EL (cell line): ENCODE measurements around the gene TMEM45B.
A peak's percentile ranks its signal among the peaks of the same experiment; 100 is the strongest.
"Not testable (repeated sequence)": the region's sequence is repeated elsewhere in the genome, so short reads cannot be mapped to it uniquely, and the experiment has no call there.

Source experiments
- DNase-seq: peaks from one replicate; pipeline ENCODE4 v3.0.0-alpha.2; 2016

Gene TMEM45B

GRCh38 chr11:129815596-129816461 is at the start of gene TMEM45B:
Gene TMEM45B, plus strand, starts transcription at chr11:129815848. Its CDS starts 36,635 bp downstream, at chr11:129852483.
- DNase-seq, result no peak

DNA sequence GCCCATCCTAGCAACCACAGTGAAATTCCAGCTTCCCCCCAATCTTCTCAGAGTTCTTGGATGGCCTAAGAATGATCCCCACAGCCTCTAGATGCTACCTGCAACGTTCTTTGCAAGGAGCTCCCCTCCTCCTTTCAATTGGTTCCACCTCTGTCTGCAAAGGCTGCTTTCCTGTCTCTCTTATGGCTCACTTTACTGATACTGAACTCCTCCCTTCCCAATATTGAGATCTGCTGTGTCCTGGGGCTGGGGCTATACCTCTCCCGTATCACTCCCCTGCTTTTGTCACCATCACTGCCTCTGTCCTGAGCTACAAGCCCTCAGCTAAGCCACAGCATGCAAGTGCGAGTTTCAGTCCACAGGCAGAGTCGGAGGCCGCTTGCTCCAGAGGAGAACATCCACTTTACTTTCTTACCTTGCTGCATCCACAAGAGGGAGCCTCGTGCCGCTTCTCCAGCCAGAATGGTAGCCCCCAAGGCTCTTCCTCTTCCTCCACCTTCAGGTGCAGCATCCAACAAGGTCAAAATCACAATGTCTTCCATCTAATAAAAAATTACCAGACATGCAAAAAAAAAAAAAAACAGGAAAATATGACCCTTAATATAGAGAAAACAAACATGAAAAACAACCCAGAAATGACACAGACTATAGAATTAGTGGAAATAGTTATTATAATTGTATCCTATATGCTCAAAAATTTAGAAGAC is 48.6 kb upstream of the TMEM45B start:
- DNase-seq, result peak; percentile 18

GRCh38 chr11:129767827-129768226 is 47.8 kb upstream of the TMEM45B start:
- DNase-seq, result no peak

DNA sequence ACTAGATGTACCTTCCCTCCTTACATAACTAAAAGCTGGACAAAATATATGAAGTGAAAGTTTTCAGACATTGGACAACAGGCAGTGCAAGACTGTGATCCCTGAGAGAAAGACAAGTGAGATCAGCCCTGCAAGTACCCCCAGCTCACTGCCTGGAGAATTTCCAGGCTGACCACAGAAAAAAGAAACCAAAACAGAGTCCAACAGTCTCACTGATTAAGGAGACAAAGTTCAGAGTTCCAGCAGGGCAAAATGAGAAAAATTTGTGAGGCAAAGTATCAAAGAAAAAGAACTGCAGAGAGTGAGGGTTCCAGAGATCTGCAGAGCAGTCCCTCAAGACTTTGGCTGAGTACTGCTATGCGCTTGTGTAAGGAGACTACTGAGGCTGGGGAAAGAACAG is 47.3 kb upstream of the TMEM45B start:
- DNase-seq, result no peak

DNA sequence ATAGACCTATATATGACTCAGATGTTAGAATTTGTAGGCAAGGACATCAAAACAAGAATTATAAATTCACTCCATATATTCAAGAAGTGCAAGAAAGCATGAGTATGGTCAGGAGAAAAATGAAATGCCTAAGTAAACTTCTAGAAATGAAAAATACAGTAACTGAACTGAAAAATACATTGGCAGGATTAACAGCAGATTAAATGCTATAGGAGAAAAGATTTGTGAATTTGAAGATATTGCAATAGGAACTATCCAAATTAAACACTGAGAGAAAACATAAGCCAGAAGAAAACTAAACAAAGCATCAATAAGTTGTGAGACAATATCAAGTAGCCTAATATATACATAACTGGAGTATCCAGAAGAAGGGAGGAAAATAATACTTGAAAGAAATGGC is 46.6 kb upstream of the TMEM45B start:
- no peak for DNase-seq

DNA sequence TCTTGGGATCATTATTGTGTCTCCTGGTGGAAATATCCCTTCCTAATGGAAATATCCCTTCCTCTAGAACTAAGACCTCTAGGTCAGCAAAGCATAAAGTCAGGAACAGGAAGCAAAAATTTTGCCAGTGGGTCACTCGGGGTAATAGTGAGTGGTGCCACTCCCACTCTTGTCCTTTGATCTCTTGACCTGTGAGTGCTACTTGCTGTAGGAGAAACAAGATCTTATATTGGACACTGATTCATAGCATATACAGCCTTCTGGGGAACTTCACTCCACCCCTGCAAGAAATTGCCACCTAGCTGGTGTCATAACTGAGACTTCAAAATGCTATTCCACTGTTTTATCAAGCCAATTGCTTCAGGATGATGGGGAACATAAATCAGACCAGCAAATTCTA is 44.7 kb upstream of the TMEM45B start:
- DNase-seq, result no peak

DNA sequence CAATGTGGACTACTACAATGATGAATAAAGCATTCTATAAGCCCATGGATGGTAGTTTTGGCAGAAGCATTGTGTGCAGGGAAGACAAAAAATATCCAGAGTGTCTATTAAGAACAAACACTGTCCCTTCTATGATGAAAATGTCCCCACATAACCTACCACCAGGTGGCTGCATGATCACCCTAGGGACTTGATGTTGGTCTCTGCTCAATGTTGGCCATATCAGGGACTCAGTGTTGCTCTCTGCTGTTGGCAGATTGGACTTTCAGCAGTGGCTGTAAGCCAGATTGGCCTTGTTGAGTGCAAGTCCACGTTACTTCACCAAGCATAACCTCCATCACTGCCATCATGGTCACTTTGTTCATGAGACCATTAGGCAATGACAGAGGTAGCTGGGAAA is 44.2 kb upstream of the TMEM45B start:
- DNase-seq, result not testable (repeated sequence)

- DNase-seq, result no peak
These were observed 36.8 kb upstream of the TMEM45B start for GRCh38 chr11:129778877-129779276.

DNA sequence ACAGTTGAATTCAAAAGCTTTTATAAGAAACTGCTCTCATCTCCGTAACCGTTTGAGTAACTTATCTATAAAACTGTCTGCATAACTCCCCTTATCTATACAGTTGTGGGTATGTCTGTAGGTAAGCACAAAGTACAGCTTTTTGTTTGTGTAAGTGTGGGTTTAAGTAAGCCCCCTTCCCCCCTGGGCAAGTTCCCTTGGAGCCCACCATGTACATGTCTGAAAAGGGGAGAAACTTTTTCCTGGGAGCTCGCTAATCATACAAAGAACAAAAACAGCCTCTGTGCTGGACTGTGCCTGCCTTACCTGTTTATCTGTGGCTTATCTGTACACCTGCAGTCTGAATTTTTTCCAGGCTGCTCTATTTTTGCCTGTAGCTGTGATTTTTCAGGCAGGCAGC is 36.3 kb upstream of the TMEM45B start:
- DNase-seq, result no peak

DNA sequence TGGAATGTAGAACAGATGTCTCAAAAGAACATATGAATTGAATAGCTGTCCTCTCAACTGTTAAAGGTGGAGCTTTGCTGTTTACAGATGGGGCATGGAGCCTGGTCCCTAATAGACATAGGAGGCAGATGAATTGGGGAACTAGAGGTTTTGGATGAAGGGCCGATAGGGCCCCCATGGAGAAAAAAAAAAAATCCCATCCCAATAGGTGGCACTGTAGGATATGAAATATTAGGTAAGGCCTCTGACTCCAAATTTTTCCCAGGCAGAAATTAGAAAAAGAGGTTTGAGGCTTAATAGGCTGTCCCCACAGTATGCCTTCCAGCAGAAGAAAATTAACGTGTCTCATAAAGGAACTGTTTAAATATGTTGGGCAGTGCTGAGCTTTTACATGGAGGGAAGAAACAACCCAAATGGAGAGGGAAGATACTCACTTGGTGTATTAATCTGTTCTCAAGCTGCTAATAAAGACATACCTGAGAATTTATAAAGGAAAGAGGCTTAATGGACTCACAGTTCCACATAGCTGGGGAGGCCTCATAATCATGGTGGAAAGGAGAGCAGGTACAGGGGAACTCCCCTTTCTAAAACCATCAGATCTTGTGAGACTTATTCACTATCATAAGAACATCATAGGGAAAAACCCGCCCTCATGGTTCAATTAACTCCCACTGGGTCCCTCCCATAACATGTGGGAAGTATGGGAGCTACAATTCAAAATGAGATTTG is 30.1 kb upstream of the TMEM45B start:
- peak; percentile 22 for DNase-seq

DNA sequence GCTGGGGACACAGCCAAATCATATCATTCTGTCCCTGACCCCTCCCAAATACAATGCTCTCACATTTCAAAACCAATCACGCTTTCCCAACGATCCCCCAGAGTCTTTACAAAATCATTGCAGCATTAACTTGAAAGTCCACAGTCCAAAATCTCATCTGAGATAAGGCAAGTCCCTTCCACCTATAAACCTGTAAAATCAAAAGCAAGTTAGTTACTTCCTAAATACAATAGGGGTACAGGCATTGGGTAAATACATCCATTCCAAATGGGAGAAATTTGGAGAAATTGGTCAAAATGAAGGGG is 29.6 kb upstream of the TMEM45B start:
- not testable (repeated sequence) for DNase-seq

DNA sequence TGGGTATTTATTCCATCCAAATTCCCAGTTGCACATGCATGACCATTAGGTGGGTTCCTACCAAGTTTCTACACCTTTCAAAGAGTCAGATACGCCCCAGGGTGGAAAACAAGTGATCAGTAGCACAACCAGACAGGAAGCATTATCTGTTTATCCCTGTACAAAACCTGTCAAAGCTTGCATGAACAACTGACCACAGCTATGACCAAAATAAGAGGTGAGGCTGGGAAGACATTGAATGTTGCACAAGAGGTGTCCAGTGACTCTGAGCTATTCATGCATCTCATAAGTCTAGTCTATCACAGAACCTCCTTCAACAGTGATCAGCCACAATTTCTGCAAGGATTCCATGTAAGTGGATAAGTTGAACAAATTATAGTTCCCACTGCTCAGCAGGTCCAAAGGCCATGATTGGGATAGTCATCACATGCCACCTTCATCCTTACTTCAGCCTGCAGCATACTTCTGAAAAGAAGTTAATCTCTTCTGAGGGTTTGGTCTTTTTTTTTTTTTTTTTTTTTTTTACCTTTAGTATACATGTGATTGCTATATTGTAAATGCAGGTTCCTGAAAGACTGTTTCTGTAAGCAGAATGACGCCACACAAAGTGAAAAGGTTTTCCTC is 28.0 kb upstream of the TMEM45B start:
- DNase-seq, result no peak

DNA sequence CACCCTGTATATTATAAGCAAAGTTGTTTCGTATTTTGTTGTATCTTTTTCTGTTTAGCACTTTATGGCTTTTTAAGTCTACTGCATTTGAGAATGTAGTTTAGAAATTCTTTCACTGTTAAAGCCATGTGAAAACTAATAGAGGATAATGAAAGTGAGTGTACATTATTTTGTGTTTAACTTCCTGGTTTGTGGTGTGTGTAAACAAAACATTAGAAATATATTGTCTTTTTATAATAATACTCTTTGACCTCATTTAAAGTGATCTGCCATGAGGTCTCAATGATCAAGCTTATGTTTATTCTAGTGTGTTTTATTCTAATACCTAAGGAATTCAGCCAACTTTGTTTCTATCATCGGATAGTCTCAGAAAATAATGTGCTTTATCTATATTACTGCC is 27.4 kb upstream of the TMEM45B start:
- no peak for DNase-seq

- DNase-seq, result no peak
These were observed 25.5 kb upstream of the TMEM45B start for GRCh38 chr11:129790106-129790505.

DNA sequence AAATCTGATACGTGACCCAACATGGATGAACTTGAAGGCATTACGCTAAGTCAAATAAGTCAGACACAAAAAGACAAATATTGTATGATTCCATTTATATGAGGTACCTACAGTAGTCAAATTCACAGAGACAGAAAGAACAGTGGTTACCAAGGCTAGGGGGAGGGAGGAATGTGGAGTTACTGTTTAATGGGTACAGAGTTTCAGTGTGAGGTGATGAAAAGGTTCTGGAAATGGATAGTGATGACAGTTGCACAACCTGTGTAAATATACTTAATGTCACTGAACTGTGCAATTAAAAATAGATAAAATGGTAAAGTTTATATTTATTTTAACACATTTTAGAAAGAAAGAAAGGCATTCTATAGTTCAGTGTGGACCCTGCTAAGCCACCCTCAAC is 24.1 kb upstream of the TMEM45B start:
- DNase-seq, result no peak

DNA sequence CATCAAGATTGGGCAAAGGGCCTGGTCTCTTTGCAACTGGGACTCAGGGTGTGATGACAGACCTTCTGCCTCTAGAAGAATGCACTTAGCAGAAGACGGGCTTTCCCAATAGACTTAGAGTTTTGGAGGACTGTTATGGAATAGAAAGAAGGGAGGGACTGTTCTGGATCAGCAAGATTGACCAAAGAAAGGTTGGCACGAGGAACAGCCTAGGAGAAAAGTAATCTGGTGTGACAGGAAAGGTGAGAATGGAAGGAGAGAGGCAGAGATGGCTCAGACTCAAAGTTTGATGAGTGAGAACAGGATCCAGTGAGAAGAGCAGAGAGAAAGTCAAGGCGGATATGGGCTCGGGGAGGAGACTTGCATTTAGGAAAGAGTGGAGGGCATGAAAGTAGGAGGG is 23.0 kb upstream of the TMEM45B start:
- no peak for DNase-seq

- no peak for DNase-seq
These were observed 20.6 kb upstream of the TMEM45B start for GRCh38 chr11:129795089-129795488.

DNA sequence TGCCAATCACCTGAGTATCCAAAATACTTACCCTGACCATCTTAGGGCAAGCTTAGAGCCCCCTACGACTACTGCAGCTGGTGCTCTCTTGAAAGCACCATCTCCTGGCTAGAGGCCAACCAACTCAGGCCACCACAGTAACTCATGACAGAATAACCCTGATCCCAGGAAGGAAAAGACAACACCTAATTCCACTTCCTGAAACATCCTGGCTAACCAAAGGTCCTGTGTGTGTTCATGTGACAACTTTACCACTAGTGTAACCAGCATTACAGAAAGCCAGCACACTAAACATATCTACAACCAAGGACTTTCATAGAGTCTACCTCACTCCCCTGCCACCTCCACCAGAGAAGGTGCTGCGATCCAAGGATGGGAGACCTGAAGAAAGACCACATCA is 17.4 kb upstream of the TMEM45B start:
- no peak for DNase-seq

DNA sequence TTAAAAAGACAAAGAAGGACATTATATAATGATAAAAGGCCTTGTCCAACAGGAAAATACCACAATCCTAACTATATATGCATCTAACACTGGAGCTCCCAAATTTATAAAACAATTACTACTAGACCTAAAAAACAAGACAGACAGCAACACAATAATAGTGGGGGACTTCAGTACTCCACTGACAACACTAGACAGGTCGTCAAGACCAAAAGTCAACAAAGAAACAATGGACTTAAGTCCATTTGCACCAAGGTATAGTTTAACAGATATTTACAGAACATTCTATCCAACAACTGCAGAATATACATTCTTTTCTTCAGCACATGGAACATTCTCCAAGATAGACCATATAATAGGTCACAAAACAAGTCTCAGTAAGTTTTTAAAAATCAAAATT is 15.5 kb upstream of the TMEM45B start:
- DNase-seq, result not testable (repeated sequence)

DNA sequence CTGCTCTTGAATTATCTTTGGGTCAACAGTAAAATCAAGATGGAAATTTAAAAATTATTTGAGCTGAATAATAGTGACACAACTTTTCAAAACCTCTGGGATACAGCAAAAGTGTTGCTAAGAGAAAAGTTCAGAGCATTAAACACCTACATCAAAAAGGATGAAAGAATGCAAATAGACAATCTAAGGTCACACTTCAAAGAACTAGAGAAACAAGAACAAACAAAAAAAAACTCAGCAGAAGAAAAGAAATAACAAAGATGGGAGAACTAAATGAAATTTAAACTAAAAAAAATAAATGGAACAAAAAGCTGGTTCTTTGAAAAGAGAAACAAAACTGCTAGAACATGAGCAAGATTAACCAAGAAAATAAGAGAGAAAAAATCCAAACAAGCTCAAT is 15.0 kb upstream of the TMEM45B start:
- DNase-seq, result no peak

DNA sequence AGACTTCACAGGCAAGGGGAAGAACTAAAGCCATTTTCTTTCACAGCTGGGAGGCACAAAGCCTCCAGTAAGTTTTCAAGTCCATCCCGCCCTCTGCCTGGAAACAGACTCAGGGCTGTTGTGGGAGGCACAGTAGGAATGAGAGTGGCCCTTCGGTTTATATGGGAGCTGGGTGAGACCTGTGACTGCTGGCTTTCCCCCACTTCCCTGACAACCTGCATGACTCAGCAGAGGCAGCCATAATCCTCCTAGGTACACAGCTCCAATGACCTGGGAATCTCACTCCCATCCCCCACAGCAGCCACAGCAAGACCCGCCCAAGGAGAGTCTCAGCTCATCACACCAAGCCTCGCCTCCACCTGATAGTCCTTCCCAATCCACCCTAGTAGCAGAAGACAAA is 12.1 kb upstream of the TMEM45B start:
- no peak for DNase-seq

DNA sequence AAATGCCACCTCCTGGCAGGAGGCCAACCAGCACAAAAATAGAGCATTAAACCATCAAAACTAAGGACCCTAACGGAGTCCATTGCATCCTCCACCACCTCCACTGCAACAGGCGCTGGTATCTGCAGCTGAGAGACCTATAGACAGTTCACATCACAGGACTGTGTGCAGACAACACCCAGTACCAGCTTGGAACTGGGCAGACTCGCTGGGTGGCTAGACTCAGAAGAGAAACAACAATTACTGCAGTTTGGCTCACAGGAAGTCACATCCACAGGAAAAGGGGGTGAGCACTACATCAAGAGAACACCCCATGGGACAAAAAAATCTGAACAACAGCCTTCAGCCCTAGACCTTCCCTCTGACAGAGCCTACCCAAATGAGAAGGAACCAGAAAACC is 11.6 kb upstream of the TMEM45B start:
- DNase-seq, result no peak

GRCh38 chr11:129808241-129808640 is 7.4 kb upstream of the TMEM45B start:
- not testable (repeated sequence) for DNase-seq
